GM21576 (cell line): ENCODE results near the gene FHL3.
"Not testable (repeated sequence)": the region's sequence is repeated elsewhere in the genome, so short reads cannot be mapped to it uniquely, and the experiment has no call there.

Experiments
- ATAC-seq: cut with Tn5 transposase; IDR thresholded peaks from one replicate; pipeline ENCODE4 v1.9.1; 2021; ENCODE audit warnings: mild to moderate bottlenecking, moderate library complexity; ENCODE audit not compliant: unreplicated experiment

The FHL3 gene

GRCh38 chr1:37995751-37996345 lies 9.5 kb downstream of the FHL3 start:
- ATAC-seq: no peak

DNA sequence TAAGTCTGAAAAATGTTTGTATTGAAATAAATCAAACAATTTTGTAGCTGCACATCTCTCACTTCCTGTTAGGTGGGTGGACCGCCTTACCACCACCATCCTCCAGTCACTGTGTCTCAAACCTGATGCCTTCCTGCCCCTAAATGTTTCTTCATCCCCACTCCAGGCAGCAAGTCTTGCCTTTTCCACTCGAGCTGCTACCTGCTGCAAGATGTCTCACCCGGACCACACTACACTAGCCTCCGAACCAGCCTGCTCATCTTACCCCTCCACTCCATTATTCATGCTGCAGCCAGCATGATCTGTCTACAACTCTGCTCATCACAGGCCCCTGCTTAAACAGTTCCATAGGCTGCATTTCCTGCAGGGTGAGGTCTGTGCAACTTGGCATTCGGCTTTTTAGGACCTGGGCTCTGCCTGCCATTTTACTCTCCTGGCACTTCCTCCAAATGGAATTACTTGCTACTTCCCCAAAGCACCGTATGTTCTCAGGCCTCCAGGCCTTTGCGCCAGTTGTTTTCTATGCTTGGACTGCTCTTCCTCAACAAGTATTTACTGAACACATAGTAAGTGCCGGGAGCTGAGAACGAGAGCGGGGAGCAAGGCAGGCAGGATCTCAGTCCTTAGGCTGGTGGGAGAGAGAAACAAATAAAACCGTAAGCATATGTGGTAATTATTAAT lies 10.3 kb downstream of the FHL3 start:
- ATAC-seq: no peak

- ATAC-seq: peak; percentile 47
These were observed 15.9 kb downstream of the FHL3 start for GRCh38 chr1:37989361-37989930.

- no peak for ATAC-seq
These were observed 17.6 kb downstream of the FHL3 start for GRCh38 chr1:37987679-37988078.

- ATAC-seq: no peak
These were observed 21.8 kb downstream of the FHL3 start for GRCh38 chr1:37983546-37983945.

GRCh38 chr1:37978541-37978940 lies 26.8 kb downstream of the FHL3 start:
- ATAC-seq: no peak

GRCh38 chr1:37975083-37975482 lies 30.2 kb downstream of the FHL3 start:
- ATAC-seq: not testable (repeated sequence)

DNA sequence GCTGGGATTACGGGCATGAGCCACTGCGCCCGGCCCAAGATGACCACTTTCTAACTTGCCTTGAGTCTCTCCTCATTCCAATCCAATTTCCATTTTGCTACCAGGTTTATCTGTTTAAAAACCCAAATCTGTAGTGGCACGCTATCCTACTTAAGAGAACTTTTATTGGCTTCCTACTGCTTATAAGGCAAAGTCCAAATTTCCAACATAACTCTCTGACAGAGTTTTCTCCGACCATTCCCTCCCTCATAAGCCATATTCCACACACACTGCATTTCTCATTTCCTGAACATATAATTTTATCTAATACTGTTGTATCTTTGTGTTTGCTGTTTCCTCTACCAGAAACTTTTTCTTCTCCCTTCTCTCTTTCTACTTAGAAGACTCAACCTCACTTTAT lies 30.7 kb downstream of the FHL3 start:
- ATAC-seq: no peak

- ATAC-seq: not testable (repeated sequence)
These were observed 31.6 kb downstream of the FHL3 start for GRCh38 chr1:37973684-37974083.

DNA sequence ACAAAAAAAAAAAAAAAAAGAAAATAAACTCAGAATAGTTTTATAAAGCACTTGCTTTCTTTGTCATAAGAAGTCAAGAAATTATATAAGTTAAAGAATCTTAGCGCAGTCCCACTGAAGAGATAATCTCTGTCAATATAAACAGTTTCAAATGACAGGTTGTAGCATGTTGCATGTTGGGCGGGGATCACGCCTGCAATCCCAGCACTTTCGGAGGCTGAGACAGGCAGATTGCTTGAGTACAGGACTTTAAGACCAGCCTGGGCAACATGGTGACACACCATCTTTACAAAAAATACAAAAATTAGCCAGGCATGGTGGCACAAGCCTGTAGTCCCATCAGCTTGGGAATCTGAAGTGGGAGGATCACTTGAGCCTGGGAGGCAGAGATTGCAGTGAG lies 40.0 kb downstream of the FHL3 start:
- ATAC-seq: no peak

DNA sequence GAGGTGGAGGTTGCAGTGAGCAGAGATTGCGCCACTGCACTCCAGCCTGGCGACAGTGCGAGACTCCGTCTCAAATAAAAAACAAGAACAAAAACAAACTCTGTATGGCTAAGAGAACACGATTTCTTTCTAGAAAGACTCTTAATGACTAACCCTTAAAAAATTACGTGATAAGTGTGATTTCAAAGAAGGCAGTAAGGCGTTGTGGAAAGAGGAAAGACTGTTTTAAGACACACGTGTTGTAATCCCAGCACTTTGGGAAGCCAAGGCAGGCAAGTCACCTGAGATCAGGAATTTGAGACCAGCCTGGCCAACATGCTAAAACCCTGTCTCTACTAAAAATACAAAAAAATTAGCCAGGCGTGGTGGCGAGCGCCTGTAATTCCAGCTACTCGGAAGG lies 41.2 kb downstream of the FHL3 start:
- not testable (repeated sequence) for ATAC-seq

- ATAC-seq: no peak
These were observed 46.6 kb downstream of the FHL3 start for GRCh38 chr1:37958690-37959089.

- ATAC-seq: no peak
These were observed 49.6 kb downstream of the FHL3 start for GRCh38 chr1:37955685-37956084.

DNA sequence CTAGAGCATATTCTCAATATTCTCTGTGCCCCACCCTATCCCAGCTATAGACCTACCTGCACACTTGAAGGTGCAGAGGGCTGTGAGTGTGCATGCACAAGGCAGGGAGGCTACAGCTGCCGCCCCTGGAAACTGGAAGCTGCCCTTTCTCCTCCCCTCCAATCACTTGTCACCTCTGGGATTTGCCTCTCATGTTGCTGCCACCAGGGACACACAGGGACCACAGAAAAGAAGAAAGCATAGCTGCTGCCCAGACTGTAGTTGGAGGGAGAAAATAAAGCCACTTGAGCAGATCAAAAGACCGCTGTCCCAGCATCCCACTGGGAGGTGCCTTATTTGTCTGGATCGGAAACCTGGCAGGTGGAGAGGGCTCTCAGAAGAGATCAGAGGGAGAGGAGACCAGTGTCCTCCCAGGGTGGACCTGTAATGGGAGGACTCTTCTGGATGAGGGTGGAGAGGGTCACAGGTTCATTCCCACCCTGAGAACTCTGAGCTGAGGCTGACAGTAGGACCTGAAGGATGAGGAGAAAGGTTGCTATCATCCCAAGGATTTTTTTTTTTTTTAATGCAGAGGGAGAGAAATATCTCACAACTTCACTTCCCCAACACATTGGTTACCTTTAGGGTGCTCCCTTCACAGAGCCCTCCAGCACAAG lies 50.9 kb downstream of the FHL3 start:
- no peak for ATAC-seq

- ATAC-seq: no peak
These were observed 52.6 kb downstream of the FHL3 start for GRCh38 chr1:37952738-37953137.

DNA sequence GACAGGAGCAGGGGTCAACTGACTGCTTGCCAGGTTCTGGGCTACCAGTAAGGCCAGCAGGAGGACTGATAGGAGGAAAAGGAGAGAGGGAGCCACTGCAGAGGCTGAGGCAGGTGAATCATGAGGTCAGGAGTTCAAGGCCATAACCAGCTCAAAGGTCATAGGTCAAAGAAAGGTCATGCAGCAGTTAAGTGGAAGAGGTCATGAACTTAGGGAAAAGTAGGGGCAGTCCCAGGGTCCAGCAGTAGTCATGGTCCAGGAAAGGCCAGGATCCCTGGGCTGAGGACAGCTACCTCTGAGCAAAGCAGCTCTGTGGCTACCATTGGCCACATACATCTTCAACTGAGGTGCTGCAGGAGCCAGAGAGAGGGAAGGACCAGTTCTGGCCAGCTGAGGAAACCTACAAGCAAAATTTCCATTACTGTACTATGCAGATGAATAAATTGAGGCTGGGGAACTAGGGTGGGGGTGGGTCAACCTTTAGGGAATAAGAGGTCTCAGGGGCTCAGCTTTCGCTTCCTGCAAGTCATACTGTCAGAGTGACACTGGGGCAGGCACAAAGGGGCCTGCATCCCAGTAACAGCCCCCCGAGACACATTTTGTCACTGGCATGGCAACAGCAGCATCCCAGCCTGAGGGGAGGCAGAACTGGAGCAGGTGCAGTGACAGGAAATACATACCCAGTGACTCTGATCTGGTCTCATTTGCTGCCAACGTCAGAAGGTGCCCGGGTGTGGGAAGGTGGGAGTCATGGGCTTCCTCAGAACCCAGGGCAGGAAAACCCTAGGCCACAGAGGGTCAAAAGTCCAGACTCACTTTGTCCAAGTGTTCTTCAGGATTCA lies 53.3 kb downstream of the FHL3 start:
- no peak for ATAC-seq

DNA sequence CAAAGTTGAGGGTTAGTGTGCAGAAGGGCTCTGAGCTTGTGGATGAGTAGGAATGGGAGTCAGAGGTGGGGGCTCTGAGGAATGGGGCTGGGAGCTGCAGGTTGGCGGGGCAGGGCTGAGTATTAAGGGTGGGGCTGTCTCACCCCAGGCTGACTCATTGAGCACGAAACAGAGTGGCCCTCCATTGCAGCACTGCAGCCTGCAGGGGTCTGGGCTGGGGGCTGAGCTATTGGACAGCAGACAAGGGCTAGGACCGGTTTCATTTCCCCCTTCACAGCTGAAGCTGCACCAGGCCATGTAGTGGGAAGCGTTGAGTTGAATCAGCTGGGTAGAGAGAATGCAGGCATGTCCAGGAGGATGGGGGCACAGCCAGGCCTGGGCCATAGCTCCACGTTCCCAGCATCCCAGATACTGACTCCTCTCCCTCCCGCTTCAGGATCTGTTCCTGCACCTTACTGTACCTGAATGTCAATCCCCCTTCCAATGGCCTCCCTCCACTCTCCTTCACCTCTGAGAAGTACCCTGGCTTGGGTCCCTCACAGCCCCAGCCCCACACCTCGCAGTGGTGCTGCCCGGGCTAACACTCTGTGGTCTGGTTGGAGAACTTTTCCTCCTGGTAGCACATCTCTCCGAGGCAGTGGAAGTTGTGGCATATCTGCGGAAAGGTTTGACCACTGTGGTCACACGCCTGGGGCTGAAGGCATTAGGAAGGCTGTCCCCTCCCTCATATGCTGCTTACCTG lies 54.1 kb downstream of the FHL3 start:
- no peak for ATAC-seq

DNA sequence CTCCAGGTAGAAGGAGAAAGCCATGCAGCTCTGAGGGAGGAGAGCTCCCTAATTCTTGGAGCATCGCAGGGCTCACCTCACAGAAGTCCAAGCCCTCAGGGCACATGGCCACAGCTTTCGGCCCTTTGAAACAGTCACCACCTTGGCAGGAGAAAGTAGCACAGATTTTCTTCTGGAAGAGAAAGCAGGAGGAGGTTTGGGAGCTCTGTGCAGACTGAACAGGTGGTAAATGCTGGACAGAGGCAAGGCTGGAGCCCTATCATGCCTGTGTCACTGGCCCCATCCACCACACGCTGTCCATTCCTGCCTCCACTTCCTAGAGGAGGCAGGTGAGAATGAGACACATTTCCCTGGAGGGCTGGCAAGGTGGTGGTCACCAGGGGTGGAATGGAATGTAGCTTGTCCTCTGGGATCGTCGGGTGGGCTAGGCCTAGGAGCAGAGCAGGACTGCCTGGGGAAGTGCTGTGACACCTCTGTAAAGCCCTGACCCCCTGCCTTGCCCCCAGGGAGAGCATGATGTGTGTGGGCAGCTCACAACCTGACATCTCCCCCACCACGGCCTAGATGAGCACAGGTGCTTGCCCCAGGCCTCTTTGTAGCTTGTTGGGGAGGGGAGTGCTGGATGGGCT lies 55.7 kb downstream of the FHL3 start:
- ATAC-seq: no peak

DNA sequence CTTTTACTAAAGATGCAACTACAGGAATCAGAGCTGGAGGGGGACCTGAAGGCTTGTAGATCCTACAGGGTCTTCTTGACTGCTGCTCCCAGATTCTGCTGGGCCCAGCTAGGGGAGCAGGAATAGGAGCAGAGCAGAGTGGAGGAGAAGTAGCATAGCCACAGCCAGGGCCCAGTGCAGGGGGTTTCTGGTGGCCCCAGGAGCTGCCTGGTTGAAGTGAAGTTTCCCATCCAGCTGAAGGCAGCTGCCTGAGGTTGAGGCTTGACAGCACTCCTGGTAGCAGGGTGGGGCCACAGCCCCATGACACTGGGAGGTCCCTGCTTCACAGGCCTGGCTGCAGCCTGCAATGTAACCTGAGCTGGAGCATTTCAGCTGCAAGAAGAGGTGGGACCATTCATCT lies 56.5 kb downstream of the FHL3 start:
- no peak for ATAC-seq

GRCh38 chr1:37948166-37948565 lies 57.1 kb downstream of the FHL3 start:
- no peak for ATAC-seq
